ENCODE data around the gene PRR18. TPM values are rescaled to one million over a fixed set of nuclear protein-coding genes. Genes with fewer than 3 reads are reported as not detected.

The PRR18 gene
- total RNA-seq, 3 donors from 2014 or later (not counting 1 experiment from before 2014, with no cell fraction given) = not detected

- H3K4me3 ChIP-seq (ENCODE audit: low read length) = no peak overlapping the region
- DNase-seq (no peak), ATAC-seq (peak; percentile 71 to 84 (median 77))
- H3K27ac ChIP-seq (ENCODE audit: low read length) = peak overlapping the region; percentile 77
- Mint-ChIP-seq H3K4me1 (peaks cover 29 to 33% of the 10 kb centered on the region in 2 donors), H3K4me3 (peak overlapping the region; percentile 87), H3K9me3 (no peaks in the 10 kb centered on the region), H3K27me3 (ENCODE audit: low read depth in 2 of 2) (peaks cover 13 to 16% of the 10 kb centered on the region in 2 donors), H3K27ac (peak overlapping the region; percentile 88 to 95), H3K36me3 (no peaks in the 10 kb centered on the region)
- TF ChIP-seq, protein P1, sequence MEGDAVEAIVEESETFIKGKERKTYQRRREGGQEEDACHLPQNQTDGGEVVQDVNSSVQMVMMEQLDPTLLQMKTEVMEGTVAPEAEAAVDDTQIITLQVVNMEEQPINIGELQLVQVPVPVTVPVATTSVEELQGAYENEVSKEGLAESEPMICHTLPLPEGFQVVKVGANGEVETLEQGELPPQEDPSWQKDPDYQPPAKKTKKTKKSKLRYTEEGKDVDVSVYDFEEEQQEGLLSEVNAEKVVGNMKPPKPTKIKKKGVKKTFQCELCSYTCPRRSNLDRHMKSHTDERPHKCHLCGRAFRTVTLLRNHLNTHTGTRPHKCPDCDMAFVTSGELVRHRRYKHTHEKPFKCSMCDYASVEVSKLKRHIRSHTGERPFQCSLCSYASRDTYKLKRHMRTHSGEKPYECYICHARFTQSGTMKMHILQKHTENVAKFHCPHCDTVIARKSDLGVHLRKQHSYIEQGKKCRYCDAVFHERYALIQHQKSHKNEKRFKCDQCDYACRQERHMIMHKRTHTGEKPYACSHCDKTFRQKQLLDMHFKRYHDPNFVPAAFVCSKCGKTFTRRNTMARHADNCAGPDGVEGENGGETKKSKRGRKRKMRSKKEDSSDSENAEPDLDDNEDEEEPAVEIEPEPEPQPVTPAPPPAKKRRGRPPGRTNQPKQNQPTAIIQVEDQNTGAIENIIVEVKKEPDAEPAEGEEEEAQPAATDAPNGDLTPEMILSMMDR (IDR thresholded peaks at IDR 0.05) = no peak
- intact Hi-C loops (cut with micrococcal nuclease) = loop anchor here (5.0 kb wide), 1 partner anchor 83 kb away; the partner anchor contains the start of gene SFT2D1
- H3K9me3 ChIP-seq (ENCODE audit: control insufficient read depth, insufficient read depth, low read length) = no peaks in the 10 kb centered on the region
- H3K36me3 ChIP-seq (ENCODE audit: control insufficient read depth, insufficient read depth, low read length) = no peaks in the 10 kb centered on the region
- peaks cover 30% of the 10 kb centered on the region for H3K4me1 ChIP-seq (ENCODE audit: control insufficient read depth, insufficient read depth, low read length)
- 36% methylated on average over 19 of the region's 20 CpGs for WGBS (ENCODE audit: insufficient coverage)
- H3K27me3 ChIP-seq (ENCODE audit: control insufficient read depth, insufficient read depth, low read length) = peaks cover 2% of the 10 kb centered on the region
These were observed 48.8 kb downstream of the PRR18 start for GRCh38 chr6:166259296-166259977.

DNA sequence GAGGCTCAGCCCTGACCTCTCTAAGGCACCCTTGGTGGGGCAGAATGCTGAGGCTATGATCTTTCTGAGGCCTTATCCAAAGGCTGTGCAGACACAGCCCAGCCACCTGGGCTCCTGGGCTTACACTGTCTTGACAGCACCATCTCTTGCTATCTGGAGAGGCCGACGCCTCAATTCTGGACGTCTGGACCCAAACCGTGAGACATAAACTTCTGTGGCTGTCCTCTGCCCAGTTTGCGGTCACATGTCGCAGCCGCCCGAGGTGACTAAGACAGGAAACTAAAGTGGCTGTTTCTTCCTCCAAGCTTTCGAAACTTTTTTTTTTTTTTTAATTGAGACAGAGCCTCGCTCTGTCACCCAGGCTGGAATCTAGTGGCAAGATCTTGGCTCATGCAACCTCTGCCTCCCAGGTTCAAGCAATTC is 49.3 kb downstream of the PRR18 start:
- Histone ChIP-seq H3K9me3 (ENCODE audit: control insufficient read depth, insufficient read depth, low read length) (no peaks in the 10 kb centered on the region), H3K4me1 (ENCODE audit: control insufficient read depth, insufficient read depth, low read length) (peaks cover 32% of the 10 kb centered on the region), H3K27ac (ENCODE audit: low read length) (peak overlapping the region; percentile 77), H3K27me3 (ENCODE audit: control insufficient read depth, insufficient read depth, low read length) (peaks cover 5% of the 10 kb centered on the region), H3K4me3 (ENCODE audit: low read length) (no peak overlapping the region), H3K36me3 (ENCODE audit: control insufficient read depth, insufficient read depth, low read length) (no peaks in the 10 kb centered on the region)
- Mint-ChIP-seq H3K9me3 (no peaks in the 10 kb centered on the region), H3K27me3 (ENCODE audit: low read depth in 2 of 2) (peaks cover 16 to 21% of the 10 kb centered on the region in 2 donors), H3K27ac (peak overlapping the region; percentile 88 to 95), H3K4me1 (peaks cover 31 to 33% of the 10 kb centered on the region in 2 donors), H3K36me3 (no peaks in the 10 kb centered on the region), H3K4me3 (peak overlapping the region; percentile 87)
- intact Hi-C loops (cut with micrococcal nuclease) = loop anchor here (1.0 to 5.0 kb wide), 2 partner anchors 15 to 83 kb away; partner anchors contain the start of gene SFT2D1
- TF ChIP-seq, protein P1 (IDR thresholded peaks at IDR 0.05) = no peak
- peak; percentile 34 to 61 for DNase-seq
- ATAC-seq = peak; percentile 60 to 75 (median 72)
- WGBS (ENCODE audit: insufficient coverage) = under 1% methylated on average over 10 of the region's 10 CpGs

GRCh38 chr6:166257911-166258318 is 50.3 kb downstream of the PRR18 start:
- no peaks in the 10 kb centered on the region for H3K9me3 ChIP-seq (ENCODE audit: control insufficient read depth, insufficient read depth, low read length)
- DNase-seq = no peak
- H3K9me3 Mint-ChIP-seq = no peaks in the 10 kb centered on the region
- peak overlapping the region; percentile 87 for H3K4me3 Mint-ChIP-seq
- TF ChIP-seq, protein P1 (IDR thresholded peaks at IDR 0.05) = no peak
- H3K4me1 ChIP-seq (ENCODE audit: control insufficient read depth, insufficient read depth, low read length) = peaks cover 40% of the 10 kb centered on the region
- H3K36me3 Mint-ChIP-seq = no peaks in the 10 kb centered on the region
- intact Hi-C loops (cut with micrococcal nuclease) = loop anchor here (1.0 to 5.0 kb wide), 2 partner anchors 14 to 84 kb away; partner anchors contain the start of gene SFT2D1
- peak in 1 of 3 donors; percentile 35 for ATAC-seq
- H3K4me1 Mint-ChIP-seq = peaks cover 39 to 43% of the 10 kb centered on the region in 2 donors
- no peak overlapping the region for H3K27ac ChIP-seq (ENCODE audit: low read length)
- peak overlapping the region; percentile 88 to 95 for H3K27ac Mint-ChIP-seq
- WGBS (ENCODE audit: insufficient coverage) = 65% methylated on average over 7 of the region's 7 CpGs
- no peaks in the 10 kb centered on the region for H3K36me3 ChIP-seq (ENCODE audit: control insufficient read depth, insufficient read depth, low read length)
- peaks cover 19 to 21% of the 10 kb centered on the region in 2 donors for H3K27me3 Mint-ChIP-seq (ENCODE audit: low read depth in 2 of 2)
- no peak overlapping the region for H3K4me3 ChIP-seq (ENCODE audit: low read length)
- peaks cover 9% of the 10 kb centered on the region for H3K27me3 ChIP-seq (ENCODE audit: control insufficient read depth, insufficient read depth, low read length)

Other genes with a start within 250 kb of the PRR18 start
- not detected for gene TBXT, start 140.5 kb downstream of the PRR18 start, total RNA-seq
- 10 to 100 TPM; 32.8 to 44.7 (median 33.5) TPM for gene SFT2D1, start 34.2 kb upstream of the PRR18 start, total RNA-seq
- gene MPC1, start 74.5 kb upstream of the PRR18 start, total RNA-seq = 10 to 100 TPM; 26.3 to 31.1 (median 30.4) TPM